Measurements from ENCODE around the gene TNFAIP2. TPM values are rescaled to one million over a fixed set of nuclear protein-coding genes. Genes with fewer than 3 reads are reported as not detected.
A peak's percentile ranks its signal among the peaks of the same experiment; 100 is the strongest.

TNFAIP2 gene
- 104 and 119 TPM in 2 replicates for total RNA-seq (2012; rRNA removed)

GRCh38 chr14:103122947-103123633, at the start of gene TNFAIP2:
Gene TNFAIP2, plus strand, starts transcription at chr14:103123461. Its CDS starts 2,997 bp downstream, at chr14:103126458.
- peaks cover 48% of the 10 kb centered on the region for H3K27me3 ChIP-seq (ENCODE audit: control insufficient read depth, insufficient read depth, low read length)
- peak within 1 kb of the TSS; percentile 61 for H3K9ac ChIP-seq (ENCODE audit: low read depth, low read length)
- H3K9me3 ChIP-seq (replicated peaks; ENCODE audit: low read length): no peaks in the 10 kb centered on the region
- peak within 1 kb of the TSS; percentile 79 for H3K4me2 ChIP-seq (ENCODE audit: low read length)
- H3K4me3 ChIP-seq (ENCODE audit: low read length): peak within 1 kb of the TSS; percentile 60
- H3K4me1 ChIP-seq (ENCODE audit: control insufficient read depth, insufficient read depth, low read length): peaks cover 38% of the 10 kb centered on the region
- H3K36me3 ChIP-seq (ENCODE audit: insufficient read depth, low read length): no peaks in the 10 kb centered on the region

- no peak overlapping the region for H3K9ac ChIP-seq (ENCODE audit: low read depth, low read length)
- peaks cover 8% of the 10 kb centered on the region for H3K4me1 ChIP-seq (ENCODE audit: control insufficient read depth, insufficient read depth, low read length)
- H3K9me3 ChIP-seq (replicated peaks; ENCODE audit: low read length): no peaks in the 10 kb centered on the region
- peaks cover 3% of the 10 kb centered on the region for H3K27me3 ChIP-seq (ENCODE audit: control insufficient read depth, insufficient read depth, low read length)
- no peaks in the 10 kb centered on the region for H3K36me3 ChIP-seq (ENCODE audit: insufficient read depth, low read length)
- H3K4me2 ChIP-seq (ENCODE audit: low read length): no peak overlapping the region
- H3K4me3 ChIP-seq (ENCODE audit: low read length): no peak overlapping the region
Measured at GRCh38 chr14:103073876-103074728, 49.2 kb upstream of the TNFAIP2 start.

DNA sequence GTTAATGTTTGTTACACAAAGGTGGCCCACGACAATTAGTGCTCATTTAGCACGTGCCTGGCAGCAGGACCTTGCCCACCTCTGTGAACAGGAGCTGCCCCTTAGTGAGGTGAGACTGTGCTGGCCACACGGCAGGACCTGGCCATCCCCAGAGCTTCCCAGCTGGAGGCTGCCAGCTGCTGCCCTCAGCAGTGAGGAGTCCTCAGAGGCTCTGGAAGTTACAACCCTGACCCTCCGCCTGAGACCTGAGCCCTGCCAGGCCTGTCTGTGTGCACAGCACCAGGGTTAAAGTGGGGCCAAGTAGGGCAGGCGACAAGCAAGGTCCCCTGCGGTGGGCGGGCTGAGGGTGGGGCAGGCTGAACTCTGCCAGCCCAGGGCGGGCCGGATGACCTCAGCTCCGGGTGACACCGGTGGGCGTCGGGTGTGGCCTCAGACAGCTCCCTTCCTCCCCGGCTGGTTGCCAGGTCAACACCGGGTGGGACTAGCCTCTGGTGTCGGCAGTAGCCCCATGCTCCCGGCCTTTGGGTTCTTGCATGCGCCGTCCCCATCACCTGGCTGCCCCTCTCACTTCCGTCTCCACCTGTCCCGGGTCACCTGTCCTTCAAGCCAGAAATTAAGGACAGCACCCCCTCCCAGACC, 48.4 kb upstream of the TNFAIP2 start:
- Histone ChIP-seq H3K4me2 (ENCODE audit: low read length) (peak overlapping the region; percentile 93), H3K4me3 (ENCODE audit: low read length) (peak overlapping the region; percentile 69), H3K4me1 (ENCODE audit: control insufficient read depth, insufficient read depth, low read length) (peaks cover 8% of the 10 kb centered on the region), H3K9me3 (replicated peaks; ENCODE audit: low read length) (no peaks in the 10 kb centered on the region), H3K36me3 (ENCODE audit: insufficient read depth, low read length) (no peaks in the 10 kb centered on the region), H3K9ac (ENCODE audit: low read depth, low read length) (peak overlapping the region; percentile 67), H3K27me3 (ENCODE audit: control insufficient read depth, insufficient read depth, low read length) (peaks cover 7% of the 10 kb centered on the region)

DNA sequence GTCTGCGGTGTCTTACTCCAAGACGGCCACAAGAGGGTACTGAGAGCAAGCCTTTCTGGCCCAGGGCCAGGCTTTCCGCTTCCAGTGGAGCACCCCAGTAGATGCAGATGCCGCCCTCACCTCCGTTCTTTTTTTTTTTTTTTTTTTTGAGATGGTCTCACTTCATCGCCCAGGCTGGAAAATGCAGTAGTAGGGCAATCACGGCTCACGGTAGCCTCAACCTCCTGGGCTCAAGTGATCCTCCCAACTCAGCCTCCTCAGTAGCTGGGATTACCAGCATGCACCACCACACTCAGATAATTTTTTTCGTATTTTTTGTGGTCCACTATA, 44.9 kb upstream of the TNFAIP2 start:
- Histone ChIP-seq H3K4me2 (ENCODE audit: low read length) (no peak overlapping the region), H3K9ac (ENCODE audit: low read depth, low read length) (no peak overlapping the region), H3K27me3 (ENCODE audit: control insufficient read depth, insufficient read depth, low read length) (peaks cover 23% of the 10 kb centered on the region), H3K36me3 (ENCODE audit: insufficient read depth, low read length) (no peaks in the 10 kb centered on the region), H3K4me3 (ENCODE audit: low read length) (no peak overlapping the region), H3K9me3 (replicated peaks; ENCODE audit: low read length) (no peaks in the 10 kb centered on the region), H3K4me1 (ENCODE audit: control insufficient read depth, insufficient read depth, low read length) (peaks cover 8% of the 10 kb centered on the region)

DNA sequence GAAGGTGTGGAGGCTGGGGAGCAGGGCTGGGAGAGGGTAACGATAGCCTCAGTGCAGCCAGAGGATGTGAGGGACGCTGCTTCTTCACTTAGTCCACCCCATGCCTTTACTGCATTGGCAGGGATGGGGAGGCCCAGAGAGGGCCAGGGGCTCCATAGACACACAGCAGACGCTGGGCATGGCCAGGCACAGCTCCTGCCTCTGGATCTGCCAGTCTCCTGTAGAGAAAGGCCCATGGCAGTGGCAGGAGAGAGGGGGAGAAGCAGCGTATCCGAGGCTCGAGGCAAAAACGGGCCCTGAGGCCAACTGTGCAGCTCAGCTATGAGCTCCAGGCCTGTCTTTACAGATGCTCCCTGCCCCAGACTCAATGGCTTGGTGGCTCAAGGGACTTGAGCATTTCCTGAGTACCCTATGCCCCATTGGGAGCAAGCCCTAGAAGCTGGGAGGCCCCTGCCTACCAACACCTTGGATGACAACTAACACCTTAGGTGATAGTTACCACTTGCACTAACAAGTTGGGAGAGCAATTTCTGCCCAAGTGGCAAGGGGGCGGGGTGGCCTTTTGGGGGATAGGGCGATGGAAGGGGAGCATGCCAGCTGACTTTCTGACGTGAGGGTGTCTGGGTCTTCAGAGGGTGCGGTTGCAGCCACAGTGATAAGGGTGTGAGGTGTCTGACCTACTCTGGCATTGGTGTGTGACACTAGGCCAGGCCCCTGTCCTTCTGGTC, 44.2 kb upstream of the TNFAIP2 start:
- Histone ChIP-seq H3K36me3 (ENCODE audit: insufficient read depth, low read length) (no peaks in the 10 kb centered on the region), H3K4me2 (ENCODE audit: low read length) (no peak overlapping the region), H3K27me3 (ENCODE audit: control insufficient read depth, insufficient read depth, low read length) (peaks cover 26% of the 10 kb centered on the region), H3K4me3 (ENCODE audit: low read length) (no peak overlapping the region), H3K9me3 (replicated peaks; ENCODE audit: low read length) (no peaks in the 10 kb centered on the region), H3K4me1 (ENCODE audit: control insufficient read depth, insufficient read depth, low read length) (peaks cover 8% of the 10 kb centered on the region), H3K9ac (ENCODE audit: low read depth, low read length) (no peak overlapping the region)

DNA sequence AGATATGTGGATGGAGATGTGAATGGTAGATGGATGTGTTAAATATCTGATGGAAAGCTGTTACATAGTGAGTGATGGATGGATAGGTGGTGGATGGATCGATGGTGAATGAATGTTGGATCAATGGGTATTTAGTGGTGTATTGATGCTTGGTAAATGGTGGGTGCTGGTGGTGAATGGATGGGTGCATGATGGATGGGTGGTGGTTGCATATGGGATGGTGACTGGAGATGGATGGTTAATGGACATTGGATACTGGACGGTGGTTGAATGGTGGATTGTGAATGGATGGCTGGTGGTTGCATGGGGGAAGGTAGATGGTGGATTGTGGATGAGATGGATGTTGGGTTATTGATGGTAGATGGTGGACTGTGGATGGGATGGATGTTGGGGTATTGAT, 41.3 kb upstream of the TNFAIP2 start:
- Histone ChIP-seq H3K4me1 (ENCODE audit: control insufficient read depth, insufficient read depth, low read length) (no peaks in the 10 kb centered on the region), H3K4me2 (ENCODE audit: low read length) (no peak overlapping the region), H3K27me3 (ENCODE audit: control insufficient read depth, insufficient read depth, low read length) (peaks cover 51% of the 10 kb centered on the region), H3K9me3 (replicated peaks; ENCODE audit: low read length) (no peaks in the 10 kb centered on the region), H3K9ac (ENCODE audit: low read depth, low read length) (no peak overlapping the region), H3K36me3 (ENCODE audit: insufficient read depth, low read length) (no peaks in the 10 kb centered on the region), H3K4me3 (ENCODE audit: low read length) (no peak overlapping the region)

DNA sequence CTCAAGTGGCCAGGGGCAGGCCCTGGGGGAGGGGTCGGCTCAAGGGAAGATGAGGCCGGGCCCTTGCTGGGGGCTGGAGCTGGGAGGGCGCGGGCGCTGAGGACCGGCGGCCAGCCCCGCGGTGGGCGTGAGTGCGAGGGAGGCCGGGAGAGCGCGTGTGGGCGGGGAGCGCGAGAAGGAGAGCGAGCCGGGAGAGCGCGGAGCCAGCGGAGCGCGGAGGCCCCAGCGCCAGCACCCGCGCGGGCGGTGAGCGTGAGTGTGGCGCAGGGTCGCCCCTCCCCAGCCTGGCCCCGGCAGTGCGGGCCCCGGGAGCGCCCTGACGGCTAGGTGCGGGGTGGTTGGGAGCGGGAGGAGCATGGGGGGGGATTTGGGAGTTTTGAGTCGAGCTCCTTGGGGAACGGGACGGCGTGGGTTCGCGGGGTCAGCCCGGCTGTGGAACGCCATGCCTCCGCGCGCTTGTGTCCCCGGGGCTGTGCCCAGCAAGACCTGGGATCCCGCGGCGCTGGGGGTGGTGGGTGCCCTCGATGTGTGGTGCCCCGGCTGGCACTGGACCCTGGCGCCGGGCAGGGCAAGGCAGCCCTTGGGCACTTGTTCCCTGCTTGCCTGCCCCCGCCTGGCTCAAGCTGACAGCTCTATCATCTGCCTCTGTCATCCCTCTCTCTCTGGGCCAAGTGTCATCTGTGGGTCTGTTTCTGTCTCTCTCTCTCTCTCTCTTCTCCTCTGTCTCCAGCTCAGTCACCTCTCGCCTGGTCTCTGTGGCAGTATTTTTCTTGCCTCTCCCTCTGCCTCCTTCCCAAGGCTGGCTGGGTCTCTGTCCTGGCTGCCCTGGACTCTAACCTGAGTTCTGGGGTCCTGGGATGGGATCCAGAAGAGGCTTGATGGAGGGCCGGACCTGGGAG, 39.0 kb upstream of the TNFAIP2 start, which contains the start of gene LBHD2:
LBHD2 (plus strand) TSS at position 190 of the 899 bp plus-strand sequence. CDS start 1,803 bp downstream, outside the sequence.
- Histone ChIP-seq H3K9ac (ENCODE audit: low read depth, low read length) (no peak within 1 kb of the TSS), H3K27me3 (ENCODE audit: control insufficient read depth, insufficient read depth, low read length) (peaks cover 55% of the 10 kb centered on the region), H3K36me3 (ENCODE audit: insufficient read depth, low read length) (no peaks in the 10 kb centered on the region), H3K4me3 (ENCODE audit: low read length) (no peak within 1 kb of the TSS), H3K9me3 (replicated peaks; ENCODE audit: low read length) (no peaks in the 10 kb centered on the region), H3K4me2 (ENCODE audit: low read length) (no peak within 1 kb of the TSS), H3K4me1 (ENCODE audit: control insufficient read depth, insufficient read depth, low read length) (no peaks in the 10 kb centered on the region)

DNA sequence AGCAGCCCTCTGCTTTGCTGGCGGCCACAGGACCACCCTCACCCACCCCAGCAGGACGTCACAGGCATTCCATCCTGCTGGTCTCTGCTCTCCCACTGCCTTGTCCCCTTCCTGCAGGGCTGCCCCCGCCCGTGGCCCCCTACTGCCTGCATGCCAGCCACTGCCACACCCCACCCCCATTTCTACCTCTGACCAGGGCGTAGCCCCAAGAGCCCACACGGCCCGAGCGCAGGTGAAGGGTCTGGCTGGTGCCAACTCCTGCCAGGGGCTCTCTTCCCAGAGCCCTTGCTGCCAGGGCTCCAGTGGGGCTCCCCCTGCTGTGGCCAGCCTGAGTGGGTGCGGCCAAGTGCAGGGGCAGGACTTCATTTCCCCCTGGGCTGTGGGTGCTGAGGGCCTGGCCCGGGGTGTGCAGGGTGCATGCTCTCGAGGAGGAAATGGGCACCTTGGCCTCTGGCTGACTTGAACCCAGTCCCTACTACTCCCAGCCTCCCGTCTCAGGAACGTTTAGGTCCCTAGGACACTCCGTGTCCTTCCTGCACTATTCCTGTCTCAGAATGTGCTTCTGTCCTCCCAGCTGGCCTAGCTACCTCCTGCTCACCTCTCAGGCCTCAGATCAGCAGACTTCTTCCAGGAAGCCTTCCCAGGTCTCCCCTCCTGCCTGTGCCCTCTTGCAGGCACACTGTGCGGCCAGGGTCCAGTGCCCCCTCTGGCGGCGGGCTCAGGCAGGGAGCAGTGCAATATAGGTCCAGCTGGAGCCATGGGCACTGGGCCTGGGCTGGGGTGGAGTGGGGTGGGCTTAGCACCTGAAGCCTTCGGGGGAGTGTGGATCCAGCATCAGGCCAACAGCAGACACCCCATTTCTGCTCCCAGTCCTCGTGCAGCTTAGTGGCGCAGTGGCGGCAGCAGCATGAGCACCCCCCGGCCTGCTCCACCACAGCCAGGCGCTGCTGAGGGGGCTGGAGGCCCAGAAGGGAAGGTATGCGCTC, 37.9 kb upstream of the TNFAIP2 start:
- Histone ChIP-seq H3K4me1 (ENCODE audit: control insufficient read depth, insufficient read depth, low read length) (no peaks in the 10 kb centered on the region), H3K36me3 (ENCODE audit: insufficient read depth, low read length) (no peaks in the 10 kb centered on the region), H3K4me3 (ENCODE audit: low read length) (no peak overlapping the region), H3K4me2 (ENCODE audit: low read length) (no peak overlapping the region), H3K9ac (ENCODE audit: low read depth, low read length) (no peak overlapping the region), H3K9me3 (replicated peaks; ENCODE audit: low read length) (no peaks in the 10 kb centered on the region), H3K27me3 (ENCODE audit: control insufficient read depth, insufficient read depth, low read length) (peaks cover 51% of the 10 kb centered on the region)

DNA sequence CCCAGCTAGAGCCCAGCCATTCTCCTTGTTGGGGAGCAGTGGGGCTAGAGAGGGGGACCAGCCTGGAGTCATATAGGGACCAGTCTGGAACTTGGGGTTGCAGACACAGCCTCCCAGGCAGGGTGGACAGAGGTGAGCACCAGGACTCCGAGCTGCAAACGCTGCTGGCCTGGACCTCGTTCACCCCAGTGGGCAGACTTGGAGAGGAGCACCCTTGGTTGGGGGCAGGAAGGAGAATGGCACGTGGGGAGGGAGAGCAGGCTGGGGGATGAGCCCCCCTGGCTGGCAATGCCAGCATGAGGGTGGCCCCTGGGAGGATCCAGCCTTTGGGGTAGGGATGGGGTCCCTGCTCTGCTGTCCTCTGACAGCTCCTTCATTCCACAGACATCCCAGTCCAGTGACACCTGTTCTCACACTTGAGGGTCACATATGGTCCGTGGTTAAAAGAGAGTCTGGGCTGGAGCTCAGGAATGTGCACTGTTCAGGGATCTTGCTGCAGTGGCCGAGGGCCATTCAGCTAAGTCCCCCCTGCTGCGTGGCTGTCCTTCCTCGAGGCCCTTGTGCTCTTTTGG, 36.4 kb upstream of the TNFAIP2 start:
- Histone ChIP-seq H3K4me3 (ENCODE audit: low read length) (no peak overlapping the region), H3K9ac (ENCODE audit: low read depth, low read length) (no peak overlapping the region), H3K27me3 (ENCODE audit: control insufficient read depth, insufficient read depth, low read length) (peaks cover 49% of the 10 kb centered on the region), H3K9me3 (replicated peaks; ENCODE audit: low read length) (no peaks in the 10 kb centered on the region), H3K4me2 (ENCODE audit: low read length) (no peak overlapping the region), H3K36me3 (ENCODE audit: insufficient read depth, low read length) (no peaks in the 10 kb centered on the region), H3K4me1 (ENCODE audit: control insufficient read depth, insufficient read depth, low read length) (peaks cover 6% of the 10 kb centered on the region)
